Panc1 (cell line): ENCODE results near the gene APBB1IP. TPM values are rescaled to one million over a fixed set of nuclear protein-coding genes. Genes with fewer than 3 reads are reported as not detected.
"Not testable (repeated sequence)": the region's sequence is repeated elsewhere in the genome, so short reads cannot be mapped to it uniquely, and the experiment has no call there.

ENCODE experiments used
- ATAC-seq: fragments of 200-7000 bp; cut with Tn5 transposase; 2 replicates; pipeline ENCODE4 v1.9.1; 2020; ENCODE audit warnings: mild to moderate bottlenecking, moderate library complexity
- BruUV-seq: library from RNA; stranded (reverse); fragments of 400-500 nt; replicated peaks from 2 replicates; lab custom pipeline; 2021; lab: Mats Ljungman, UMichigan
- CTCF ChIA-PET: fragments of 300-600 bp; sonication (Branson Sonifier 250); formaldehyde crosslinking; loops from one replicate; lab custom pipeline; 2022; ENCODE audit warnings: antibody characterized with exemption; lab: Charles Lee
- POLR2A ChIA-PET: fragments of 300-600 bp; sonication (Branson Sonifier 250); formaldehyde crosslinking; loops from one replicate; lab custom pipeline; 2022; ENCODE audit warnings: antibody characterized with exemption; lab: Charles Lee
- DNase-seq: peaks from one replicate; pipeline ENCODE4 v3.0.0-alpha.2; 2010; ENCODE audit warnings: low read depth, low spot score
- H3K27ac ChIP-seq: 2 replicates; pipeline ENCODE4 v1.5.1; 2011; ENCODE audit warnings: mild to moderate bottlenecking, low read length, inconsistent platforms
- H3K27me3 ChIP-seq: fragments of 200-500 bp; sonication (Bioruptor generic); 2 replicates; pipeline ENCODE4 v1.6.0; 2014; ENCODE audit warnings: low read length, inconsistent platforms; ENCODE audit not compliant: control insufficient read depth, insufficient read depth
- H3K36me3 ChIP-seq: fragments of 200-500 bp; sonication (Bioruptor generic); 2 replicates; pipeline ENCODE4 v1.5.1; 2014; ENCODE audit warnings: inconsistent platforms, mild to moderate bottlenecking, low read length, moderate library complexity; ENCODE audit not compliant: control insufficient read depth, insufficient read depth
- H3K4me1 ChIP-seq: 2 replicates; pipeline ENCODE4 v1.5.1; 2011; ENCODE audit warnings: inconsistent platforms, mild to moderate bottlenecking, low read length, moderate library complexity; ENCODE audit not compliant: control insufficient read depth, insufficient read depth
- H3K4me3 ChIP-seq, 2 experiments: 2 replicates each; pipeline ENCODE4 v1.5.1; 2011 to 2012; ENCODE audit warnings: low read depth in 2 of 2, low read length in 2 of 2, mild to moderate bottlenecking in 2 of 2, inconsistent platforms in 1 of 2, moderate library complexity in 1 of 2
- H3K9me3 ChIP-seq: fragments of 200-500 bp; sonication (Bioruptor generic); 2 replicates; pipeline ENCODE4 v1.5.1; 2014; ENCODE audit warnings: low read depth, mild to moderate bottlenecking, inconsistent platforms, low read length, moderate library complexity; ENCODE audit not compliant: control insufficient read depth, insufficient read depth
- CTCF ChIP-seq: fragments of 450-650 bp; IDR thresholded peaks from 2 replicates; pipeline ENCODE4 v1.5.1; 2017; ENCODE audit warnings: mild to moderate bottlenecking
- POLR2AphosphoS5 ChIP-seq: IDR thresholded peaks from 2 replicates; pipeline ENCODE4 v1.6.1; 2012; ENCODE audit warnings: mild to moderate bottlenecking, low read depth, low read length, moderate library complexity
- REST ChIP-seq, 2 experiments: IDR thresholded peaks; 2 replicates each; pipeline ENCODE4 v1.6.1; 2011 to 2012; ENCODE audit warnings: low read depth in 2 of 2, control low read depth in 1 of 2, low read length in 1 of 2, mild to moderate bottlenecking in 1 of 2, moderate library complexity in 1 of 2; ENCODE audit not compliant: insufficient read depth in 1 of 2
- SIN3A ChIP-seq: IDR thresholded peaks from 2 replicates; pipeline ENCODE4 v1.6.1; 2012; ENCODE audit warnings: low read depth, mild to moderate bottlenecking, low read length, moderate library complexity, borderline replicate concordance; ENCODE audit not compliant: insufficient read depth
- TCF7L2 ChIP-seq: IDR thresholded peaks from 2 replicates; pipeline ENCODE4 v1.6.1; 2011; ENCODE audit warnings: mild to moderate bottlenecking, low read depth, low read length, inconsistent platforms
- in situ Hi-C: cut with HindIII; loops from 2 replicates; pipeline ENCODE4 v1.10.0; 2016; ENCODE audit warnings: low sequenced_read_pairs, low pct_unique_long_range_greater_than_20kb
- intact Hi-C: fragments of 100-400 bp; cut with micrococcal nuclease; formaldehyde crosslinking; loops from one replicate; pipeline ENCODE4 v1.10.0; 2022; ENCODE audit not compliant: unreplicated experiment
- total RNA-seq: library from RNA; stranded (reverse); gene quantifications from one replicate; pipeline ENCODE4 v1.2.1, GENCODE V29; 2021; ENCODE audit not compliant: unreplicated experiment

APBB1IP gene
- total RNA-seq, 1 experiment from 2014 or later: 0.21 TPM

GRCh38 chr10:26606389-26606877 is 168.3 kb downstream of the APBB1IP start:
- CTCF ChIA-PET: interaction anchor here (0.6 kb wide), 2 partner anchors 23 to 155 kb away, joined by 3 to 4 read pairs; no protein-coding TSS in a partner anchor
- DNase-seq, in situ Hi-C loops, BruUV-seq, POLR2A ChIA-PET, H3K9me3 ChIP-seq, H3K4me1 ChIP-seq, H3K36me3 ChIP-seq, H3K27ac ChIP-seq, H3K27me3 ChIP-seq, H3K4me3 ChIP-seq: not testable (repeated sequence)
- intact Hi-C loops: loop anchor here (5.0 kb wide), 1 partner anchor 276 kb away; no protein-coding TSS in a partner anchor
- peak; percentile 55; the same call in 1 of the 2 replicates for TF ChIP-seq CTCF
- peak; percentile 80 for ATAC-seq

- no TSS peak for BruUV-seq
- H3K27me3 ChIP-seq: no peaks in the 10 kb centered on the region
- TF ChIP-seq POLR2AphosphoS5: no peak
- TF ChIP-seq TCF7L2: no peak
- TF ChIP-seq REST (IDR thresholded peaks at IDR 0.05; ENCODE audit: insufficient read depth in 1 of 2, low read depth in 2 of 2, low read length in 1 of 2): no peak
- no peak for TF ChIP-seq CTCF
- no peak for TF ChIP-seq SIN3A
- intact Hi-C loops: no loop called here
- no peak overlapping the region for H3K4me3 ChIP-seq
- in situ Hi-C loops: no loop called here
- H3K4me1 ChIP-seq: no peaks in the 10 kb centered on the region
- no peak for DNase-seq
- H3K9me3 ChIP-seq: no peaks in the 10 kb centered on the region
- ChIA-PET CTCF (no interaction called here), POLR2A (no interaction called here)
- ATAC-seq: no peak
- no peaks in the 10 kb centered on the region for H3K36me3 ChIP-seq
- no peak overlapping the region for H3K27ac ChIP-seq
Observed at GRCh38 chr10:26612151-26612915, 174.2 kb downstream of the APBB1IP start.

Other genes starting within 250 kb of the APBB1IP start
- not detected for gene GAD2, start 221.6 kb upstream of the APBB1IP start, total RNA-seq